ENCODE results near the gene PLEKHG4B. TPM values are rescaled to one million over a fixed set of nuclear protein-coding genes. Genes with fewer than 3 reads are reported as not detected.
"Not testable (repeated sequence)": the region's sequence is repeated elsewhere in the genome, so short reads cannot be mapped to it uniquely, and the experiment has no call there.

PLEKHG4B gene
- total and polyA plus RNA-seq, 2 donors, result 0.01 to 3.7 TPM

- no peak for DNase-seq (ENCODE audit: extremely low spot score)
- WGBS, result 50% methylated on average over 1 of the region's 1 CpG
- Histone ChIP-seq H3K4me1 (ENCODE audit: insufficient read depth) (no peaks in the 10 kb centered on the region), H3K4me3 (ENCODE audit: low read depth, low read length) (no peak overlapping the region), H3K27ac (ENCODE audit: low read depth) (no peak overlapping the region), H3K36me3 (ENCODE audit: insufficient read depth) (no peaks in the 10 kb centered on the region)
Observed at GRCh38 chr5:70440-70839, 21.5 kb upstream of the PLEKHG4B start.

GRCh38 chr5:72316-73180 is 19.4 kb upstream of the PLEKHG4B start:
- not testable (repeated sequence) for H3K27ac ChIP-seq (ENCODE audit: low read depth); H3K4me3 ChIP-seq (ENCODE audit: low read depth, low read length); DNase-seq (ENCODE audit: extremely low spot score); H3K36me3 ChIP-seq (ENCODE audit: insufficient read depth); H3K4me1 ChIP-seq (ENCODE audit: insufficient read depth)
- WGBS, result 88% methylated on average over 31 of the region's 31 CpGs

GRCh38 chr5:73181-73447 is 18.9 kb upstream of the PLEKHG4B start:
- WGBS, result 91% methylated on average over 8 of the region's 9 CpGs

GRCh38 chr5:73768-74502 is 18.0 kb upstream of the PLEKHG4B start:
- no peak overlapping the region for H3K27ac ChIP-seq (ENCODE audit: low read depth)
- H3K36me3 ChIP-seq (ENCODE audit: insufficient read depth), result no peaks in the 10 kb centered on the region
- WGBS, result 88% methylated on average over 16 of the region's 16 CpGs
- H3K4me1 ChIP-seq (ENCODE audit: insufficient read depth), result no peaks in the 10 kb centered on the region
- H3K4me3 ChIP-seq (ENCODE audit: low read depth, low read length), result no peak overlapping the region
- DNase-seq (ENCODE audit: extremely low spot score), result no peak

More at GRCh38 chr5:73181-73447, 18.9 kb upstream of the PLEKHG4B start:
- H3K27ac ChIP-seq (ENCODE audit: low read depth); H3K4me1 ChIP-seq (ENCODE audit: insufficient read depth); H3K36me3 ChIP-seq (ENCODE audit: insufficient read depth); DNase-seq (ENCODE audit: extremely low spot score); H3K4me3 ChIP-seq (ENCODE audit: low read depth, low read length): not testable (repeated sequence)

GRCh38 chr5:74503-75109 is 17.4 kb upstream of the PLEKHG4B start:
- no peak overlapping the region for H3K4me3 ChIP-seq (ENCODE audit: low read depth, low read length)
- no peaks in the 10 kb centered on the region for H3K36me3 ChIP-seq (ENCODE audit: insufficient read depth)
- H3K4me1 ChIP-seq (ENCODE audit: insufficient read depth), result no peaks in the 10 kb centered on the region
- WGBS, result 81% methylated on average over 15 of the region's 15 CpGs
- DNase-seq (ENCODE audit: extremely low spot score), result no peak
- no peak overlapping the region for H3K27ac ChIP-seq (ENCODE audit: low read depth)

GRCh38 chr5:75331-76320 is 16.3 kb upstream of the PLEKHG4B start:
- 53% methylated on average over 31 of the region's 31 CpGs for WGBS

GRCh38 chr5:76358-77169 is 15.4 kb upstream of the PLEKHG4B start:
- H3K27ac ChIP-seq (ENCODE audit: low read depth), result no peak overlapping the region
- no peaks in the 10 kb centered on the region for H3K4me1 ChIP-seq (ENCODE audit: insufficient read depth)
- WGBS, result 82% methylated on average over 22 of the region's 22 CpGs
- no peak for DNase-seq (ENCODE audit: extremely low spot score)
- no peak overlapping the region for H3K4me3 ChIP-seq (ENCODE audit: low read depth, low read length)
- H3K36me3 ChIP-seq (ENCODE audit: insufficient read depth), result no peaks in the 10 kb centered on the region

More at GRCh38 chr5:75331-76320, 16.3 kb upstream of the PLEKHG4B start:
- no peaks in the 10 kb centered on the region for H3K4me1 ChIP-seq (ENCODE audit: insufficient read depth)
- no peak for DNase-seq (ENCODE audit: extremely low spot score)
- H3K27ac ChIP-seq (ENCODE audit: low read depth), result no peak overlapping the region
- H3K4me3 ChIP-seq (ENCODE audit: low read depth, low read length), result no peak overlapping the region
- no peaks in the 10 kb centered on the region for H3K36me3 ChIP-seq (ENCODE audit: insufficient read depth)

- Histone ChIP-seq H3K4me1 (ENCODE audit: insufficient read depth) (no peaks in the 10 kb centered on the region), H3K36me3 (ENCODE audit: insufficient read depth) (no peaks in the 10 kb centered on the region), H3K27ac (ENCODE audit: low read depth) (no peak overlapping the region), H3K4me3 (ENCODE audit: low read depth, low read length) (no peak overlapping the region)
- 70% methylated on average over 4 of the region's 4 CpGs for WGBS
- DNase-seq (ENCODE audit: extremely low spot score), result no peak
Observed at GRCh38 chr5:77170-77501, 14.8 kb upstream of the PLEKHG4B start.

- WGBS, result 81% methylated on average over 10 of the region's 10 CpGs
- no peaks in the 10 kb centered on the region for H3K36me3 ChIP-seq (ENCODE audit: insufficient read depth)
- DNase-seq (ENCODE audit: extremely low spot score), result no peak
- H3K27ac ChIP-seq (ENCODE audit: low read depth), result no peak overlapping the region
- H3K4me3 ChIP-seq (ENCODE audit: low read depth, low read length), result no peak overlapping the region
- no peaks in the 10 kb centered on the region for H3K4me1 ChIP-seq (ENCODE audit: insufficient read depth)
Observed at GRCh38 chr5:77546-77945, 14.4 kb upstream of the PLEKHG4B start.

- no peak for DNase-seq (ENCODE audit: extremely low spot score)
- no peak overlapping the region for H3K27ac ChIP-seq (ENCODE audit: low read depth)
- 65% methylated on average over 17 of the region's 17 CpGs for WGBS
Observed at GRCh38 chr5:77957-78804, 13.8 kb upstream of the PLEKHG4B start.

GRCh38 chr5:78805-79149 is 13.2 kb upstream of the PLEKHG4B start:
- Histone ChIP-seq H3K27ac (ENCODE audit: low read depth) (no peak overlapping the region), H3K4me1 (ENCODE audit: insufficient read depth) (no peaks in the 10 kb centered on the region), H3K4me3 (ENCODE audit: low read depth, low read length) (no peak overlapping the region), H3K36me3 (ENCODE audit: insufficient read depth) (no peaks in the 10 kb centered on the region)
- no peak for DNase-seq (ENCODE audit: extremely low spot score)
- 76% methylated on average over 2 of the region's 2 CpGs for WGBS

More at GRCh38 chr5:77957-78804, 13.8 kb upstream of the PLEKHG4B start:
- Histone ChIP-seq H3K4me1 (ENCODE audit: insufficient read depth) (no peaks in the 10 kb centered on the region), H3K4me3 (ENCODE audit: low read depth, low read length) (no peak overlapping the region), H3K36me3 (ENCODE audit: insufficient read depth) (no peaks in the 10 kb centered on the region)

GRCh38 chr5:79263-79662 is 12.7 kb upstream of the PLEKHG4B start:
- WGBS, result 66% methylated on average over 10 of the region's 10 CpGs
- Histone ChIP-seq H3K36me3 (ENCODE audit: insufficient read depth) (no peaks in the 10 kb centered on the region), H3K27ac (ENCODE audit: low read depth) (no peak overlapping the region), H3K4me3 (ENCODE audit: low read depth, low read length) (no peak overlapping the region), H3K4me1 (ENCODE audit: insufficient read depth) (no peaks in the 10 kb centered on the region)
- DNase-seq (ENCODE audit: extremely low spot score), result no peak

Data from urinary bladder (tissue), 4 donors.